ENCODE data around the gene RBBP6. TPM values are rescaled to one million over a fixed set of nuclear protein-coding genes. Genes with fewer than 3 reads are reported as not detected.

The RBBP6 gene
- total RNA-seq, 6 experiments from 2014 or later, result 16.0 to 24.8 (median 20.1) TPM

GRCh38 chr16:24511792-24512191 is 27.6 kb upstream of the RBBP6 start:
- TF ChIP-seq POLR2A (IDR thresholded peaks at IDR 0.05) (no peak), CTCF (IDR thresholded peaks at IDR 0.05) (no peak)
- Histone ChIP-seq H3K36me3 (no peaks in the 10 kb centered on the region), H3K27me3 (no peaks in the 10 kb centered on the region), H3K4me1 (no peaks in the 10 kb centered on the region), H3K27ac (no peak overlapping the region), H3K4me3 (no peak overlapping the region), H3K9me3 (no peaks in the 10 kb centered on the region)
- intact Hi-C loops (cut with DNase I), result no loop called here
- ATAC-seq (no peak), DNase-seq (no peak)
- 73% methylated on average over 5 of the region's 5 CpGs for WGBS (ENCODE audit: insufficient coverage, low coverage, low lambda C conversion rate, missing lambda C conversion rate)

GRCh38 chr16:24514096-24514495 is 25.3 kb upstream of the RBBP6 start:
- DNase-seq, result no peak
- Histone ChIP-seq H3K9me3 (no peaks in the 10 kb centered on the region), H3K27me3 (no peaks in the 10 kb centered on the region), H3K4me3 (no peak overlapping the region), H3K4me1 (no peaks in the 10 kb centered on the region), H3K27ac (no peak overlapping the region), H3K36me3 (no peaks in the 10 kb centered on the region)
- no peak for ATAC-seq
- no peak for TF ChIP-seq POLR2A (IDR thresholded peaks at IDR 0.05)
- no peak for TF ChIP-seq CTCF (IDR thresholded peaks at IDR 0.05)
- intact Hi-C loops (cut with DNase I), result no loop called here
- WGBS (ENCODE audit: insufficient coverage, low coverage, low lambda C conversion rate, missing lambda C conversion rate), result 63% methylated on average over 1 of the region's 2 CpGs

GRCh38 chr16:24515186-24515585 is 24.2 kb upstream of the RBBP6 start:
- TF ChIP-seq CTCF (IDR thresholded peaks at IDR 0.05), result no peak
- no peak for TF ChIP-seq POLR2A (IDR thresholded peaks at IDR 0.05)
- no peaks in the 10 kb centered on the region for H3K4me1 ChIP-seq
- no peaks in the 10 kb centered on the region for H3K36me3 ChIP-seq
- no peak for DNase-seq
- H3K4me3 ChIP-seq, result no peak overlapping the region
- no peak for ATAC-seq
- no peaks in the 10 kb centered on the region for H3K9me3 ChIP-seq
- 62% methylated on average over 2 of the region's 5 CpGs for WGBS (ENCODE audit: insufficient coverage, low coverage, low lambda C conversion rate, missing lambda C conversion rate)
- no peak overlapping the region for H3K27ac ChIP-seq
- intact Hi-C loops (cut with DNase I), result no loop called here
- H3K27me3 ChIP-seq, result no peaks in the 10 kb centered on the region

DNA sequence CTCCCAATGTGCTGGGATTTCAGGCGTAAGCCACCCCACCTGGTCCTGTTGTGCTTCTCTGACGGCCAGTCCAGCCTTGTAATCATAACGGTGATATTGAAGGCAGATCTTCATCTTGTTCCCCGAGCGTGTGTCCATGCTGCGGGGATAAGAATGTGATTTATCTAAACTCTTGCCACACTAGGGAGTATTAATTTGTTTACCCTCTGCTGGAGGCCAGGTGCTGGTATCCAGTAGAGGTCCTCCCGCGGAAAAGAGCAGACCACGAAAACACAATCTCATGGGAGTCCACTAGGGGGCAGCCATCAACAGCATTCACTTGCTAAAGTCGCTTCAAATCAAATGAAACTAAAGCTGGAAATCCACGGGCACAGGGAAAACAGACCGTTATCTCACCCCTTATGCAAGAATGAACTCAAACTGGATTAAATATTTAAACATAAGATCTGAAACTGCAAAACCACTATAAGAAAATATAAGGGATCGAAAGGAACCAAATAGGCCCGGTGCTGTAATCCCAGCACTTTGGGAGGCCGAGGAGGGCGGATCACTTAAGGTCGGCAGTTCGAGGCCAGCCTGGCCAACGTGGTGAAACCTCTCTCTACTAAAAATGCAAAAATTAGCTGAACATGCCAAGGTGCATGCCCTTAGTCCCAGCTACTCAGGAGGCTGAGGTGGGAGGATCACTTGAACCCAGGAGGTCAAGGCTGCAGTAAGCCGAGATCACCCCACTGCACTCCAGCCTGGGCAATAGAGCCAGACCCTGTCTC is 22.3 kb upstream of the RBBP6 start:
- Histone ChIP-seq H3K9me3 (no peaks in the 10 kb centered on the region), H3K4me3 (peak overlapping the region in 2 of 3 donors; percentile 36 to 37), H3K27me3 (no peaks in the 10 kb centered on the region), H3K4me1 (no peaks in the 10 kb centered on the region), H3K36me3 (no peaks in the 10 kb centered on the region), H3K27ac (peak overlapping the region; percentile 49 to 88 (median 70))
- 17% methylated on average over 19 of the region's 20 CpGs for WGBS (ENCODE audit: insufficient coverage, low coverage, low lambda C conversion rate, missing lambda C conversion rate)
- TF ChIP-seq CTCF (IDR thresholded peaks at IDR 0.05) (peak; percentile 92 to 95 (median 92)), POLR2A (IDR thresholded peaks at IDR 0.05) (no peak)
- intact Hi-C loops (cut with DNase I), result no loop called here
- ATAC-seq (peak; percentile 97 to 99 (median 98)), DNase-seq (peak; percentile 74 to 88 (median 78))

Measured in right lobe of liver (tissue), 6 donors.